ENCODE data around the gene COX17.
A peak's percentile ranks its signal among the peaks of the same experiment; 100 is the strongest.

The COX17 gene

DNA sequence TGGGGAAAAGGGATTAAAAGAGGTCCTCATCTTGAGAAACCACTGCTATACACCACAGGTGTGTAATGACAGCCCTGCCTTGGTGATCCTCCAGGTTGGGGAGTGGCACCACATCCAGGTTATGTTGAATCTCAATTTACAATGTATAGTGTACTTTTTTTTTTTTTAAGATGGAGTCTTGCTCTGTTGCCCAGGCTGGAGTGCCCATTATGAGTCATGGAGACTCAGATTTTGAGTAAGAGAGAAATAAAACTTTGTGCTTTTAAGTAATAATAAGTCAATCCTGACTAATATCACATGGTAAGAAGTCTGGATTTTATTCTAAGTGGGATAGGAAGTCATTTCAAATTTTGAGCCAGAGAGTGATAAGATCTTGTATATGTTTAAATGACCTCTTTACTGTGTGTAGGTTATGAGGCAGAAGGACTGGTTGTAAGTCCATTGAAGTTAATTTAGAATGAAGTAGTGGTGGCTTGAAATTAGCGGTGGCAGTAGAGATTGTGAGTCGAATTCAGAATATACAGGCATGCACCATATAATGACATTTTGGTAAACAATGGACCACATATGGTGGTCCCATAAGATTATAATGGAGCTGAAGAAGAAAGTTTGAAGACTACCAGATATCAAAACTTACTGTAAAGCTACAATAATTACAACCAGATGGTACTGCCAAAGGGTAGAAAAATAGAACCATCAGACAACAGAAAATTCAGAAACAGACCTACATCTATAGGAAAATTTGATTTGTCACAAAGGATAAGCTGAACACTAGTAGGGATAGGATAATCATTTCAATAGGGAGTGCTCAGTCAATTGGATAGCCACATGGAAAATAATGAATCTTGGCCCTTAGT lies 37.5 kb downstream of the COX17 start:
- peak; percentile 11 for ATAC-seq
- Mint-ChIP-seq H3K4me1 (peaks cover 48% of the 10 kb centered on the region), H3K27ac (peak overlapping the region; percentile 98 to 99), H3K9me3 (peaks cover 10 to 14% of the 10 kb centered on the region in 2 donors), H3K4me3 (peak overlapping the region; percentile 13 to 30), H3K27me3 (no peaks in the 10 kb centered on the region)
- peak in 1 of 2 donors; percentile 28 for DNase-seq

DNA sequence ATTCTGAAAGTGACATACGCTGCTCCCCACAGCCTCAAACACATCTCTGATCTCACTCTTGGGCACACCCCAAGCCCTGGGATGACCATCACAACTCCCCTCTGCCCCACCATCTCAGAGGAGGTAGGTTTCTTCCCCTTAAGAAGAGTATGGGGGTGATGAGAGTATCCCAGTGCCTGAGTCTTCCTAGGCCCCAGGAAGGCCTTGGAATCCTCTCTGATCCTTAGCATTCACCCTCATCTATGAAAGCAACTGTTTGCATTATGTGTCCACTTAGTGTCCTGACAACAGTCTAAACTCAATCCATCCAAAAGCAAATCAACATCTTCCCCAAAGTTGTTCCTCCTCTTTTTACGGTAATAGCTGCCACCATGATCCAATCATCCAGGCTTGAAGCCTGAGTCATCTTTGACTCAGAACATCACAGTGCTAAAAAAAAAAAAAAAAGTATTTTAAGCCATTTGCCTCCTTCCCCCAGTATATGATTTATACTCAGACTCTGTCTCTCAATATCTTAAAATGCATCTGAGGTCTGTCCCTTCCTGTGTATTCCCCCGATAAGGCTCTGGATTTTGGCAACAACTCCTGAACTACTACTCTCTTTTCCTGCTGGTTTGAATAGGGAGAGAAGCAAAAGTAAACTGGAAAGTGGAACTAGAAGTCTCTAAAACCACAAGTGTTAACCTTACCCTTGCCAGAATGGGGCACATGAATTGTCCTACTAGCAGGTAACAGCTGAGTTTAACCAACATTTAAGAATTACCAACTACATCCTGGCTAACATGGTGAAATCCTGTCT lies 39.3 kb downstream of the COX17 start:
- peak; percentile 10 to 31 for DNase-seq
- H3K4me1 Mint-ChIP-seq, result peaks cover 38% of the 10 kb centered on the region
- peak overlapping the region; percentile 98 to 99 for H3K27ac Mint-ChIP-seq
- H3K9me3 Mint-ChIP-seq, result peaks cover 10 to 14% of the 10 kb centered on the region in 2 donors
- ATAC-seq, result peak; percentile 50
- H3K27me3 Mint-ChIP-seq, result peaks cover 4% of the 10 kb centered on the region
- H3K4me3 Mint-ChIP-seq, result peak overlapping the region; percentile 64 to 70

DNA sequence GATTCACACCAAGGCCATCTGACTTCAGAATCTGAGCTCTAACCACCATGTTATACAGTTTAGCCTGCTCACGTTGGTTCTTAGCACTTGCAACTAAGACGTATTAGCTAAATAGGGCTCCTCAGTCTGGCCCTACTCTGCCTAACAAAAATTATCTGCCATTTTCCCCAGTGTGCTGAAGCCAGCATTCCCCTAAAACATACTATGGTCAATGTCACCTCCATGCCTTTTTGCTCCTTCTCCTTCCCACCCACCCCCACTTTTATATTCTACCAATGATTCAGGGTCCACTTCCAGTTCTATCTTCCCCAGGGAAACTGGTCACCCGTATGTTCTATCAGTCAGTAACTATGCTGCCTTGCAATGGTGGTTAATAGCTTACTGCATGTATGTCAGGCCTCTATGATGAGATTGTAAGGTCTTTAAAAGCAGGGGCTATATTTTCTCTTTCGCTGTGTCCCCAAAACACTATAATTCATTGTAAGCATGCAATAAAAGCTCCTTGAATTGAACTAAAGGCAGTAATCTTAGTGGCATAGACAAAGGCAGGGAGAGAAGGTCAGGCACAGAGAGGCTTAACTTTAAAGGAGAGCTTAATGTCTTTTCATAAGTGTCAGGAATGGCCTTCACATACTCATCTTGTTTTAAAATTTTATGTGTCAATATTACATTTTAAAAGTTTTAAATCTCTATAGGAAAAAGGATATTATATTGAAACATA lies 40.2 kb downstream of the COX17 start:
- H3K4me3 Mint-ChIP-seq, result no peak overlapping the region
- ATAC-seq (no peak), DNase-seq (no peak)
- H3K9me3 Mint-ChIP-seq, result peaks cover 10 to 14% of the 10 kb centered on the region in 2 donors
- no peak overlapping the region for H3K27ac Mint-ChIP-seq
- peaks cover 12% of the 10 kb centered on the region for H3K27me3 Mint-ChIP-seq
- H3K4me1 Mint-ChIP-seq, result peaks cover 30% of the 10 kb centered on the region

DNA sequence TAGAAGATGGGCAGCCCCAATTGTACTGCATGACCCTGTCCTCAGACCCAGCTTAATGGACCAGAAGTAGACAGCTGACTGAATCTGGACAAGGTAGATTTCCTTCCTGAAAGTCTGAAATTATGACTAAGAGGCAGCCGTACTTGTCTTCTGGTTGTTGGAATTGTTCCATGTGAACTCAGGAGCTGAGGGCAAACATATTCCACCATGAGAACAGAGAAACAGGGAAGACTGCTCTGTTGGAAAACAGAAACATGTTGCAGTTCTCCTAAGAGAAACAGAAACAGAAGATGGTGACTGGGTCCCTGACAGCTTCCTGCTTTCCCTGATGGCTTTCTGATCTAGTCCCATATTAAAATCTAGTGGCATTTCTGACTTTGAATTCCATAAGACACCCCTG lies 41.0 kb downstream of the COX17 start:
- H3K4me3 Mint-ChIP-seq, result no peak overlapping the region
- H3K9me3 Mint-ChIP-seq, result peaks cover 10 to 12% of the 10 kb centered on the region in 2 donors
- DNase-seq, result no peak
- peaks cover 30% of the 10 kb centered on the region for H3K4me1 Mint-ChIP-seq
- H3K27ac Mint-ChIP-seq, result no peak overlapping the region
- no peak for ATAC-seq
- peaks cover 12% of the 10 kb centered on the region for H3K27me3 Mint-ChIP-seq

DNA sequence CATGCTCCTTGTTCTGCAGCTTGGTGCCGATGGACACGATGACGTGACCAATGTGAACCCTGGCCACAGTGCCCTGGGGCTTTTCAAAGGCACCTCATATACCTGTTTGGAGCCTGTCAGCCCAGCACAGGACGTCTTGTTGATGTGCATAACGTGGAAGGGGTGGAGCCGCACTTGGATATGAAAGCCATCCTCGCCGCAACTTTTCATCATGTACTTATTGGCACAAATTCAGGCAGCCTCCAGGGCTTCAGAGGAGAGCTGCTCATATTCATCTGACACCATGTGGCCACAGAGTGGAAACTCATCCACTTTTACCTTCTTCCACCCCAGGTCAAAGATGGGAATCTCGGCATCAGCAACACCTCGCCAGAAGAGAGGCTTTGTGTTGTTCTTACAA lies 41.5 kb downstream of the COX17 start:
- peaks cover 10% of the 10 kb centered on the region in 2 donors for H3K9me3 Mint-ChIP-seq
- H3K4me3 Mint-ChIP-seq, result no peak overlapping the region
- DNase-seq (no peak), ATAC-seq (no peak)
- no peak overlapping the region for H3K27ac Mint-ChIP-seq
- peaks cover 12% of the 10 kb centered on the region for H3K27me3 Mint-ChIP-seq
- peaks cover 30% of the 10 kb centered on the region for H3K4me1 Mint-ChIP-seq

DNA sequence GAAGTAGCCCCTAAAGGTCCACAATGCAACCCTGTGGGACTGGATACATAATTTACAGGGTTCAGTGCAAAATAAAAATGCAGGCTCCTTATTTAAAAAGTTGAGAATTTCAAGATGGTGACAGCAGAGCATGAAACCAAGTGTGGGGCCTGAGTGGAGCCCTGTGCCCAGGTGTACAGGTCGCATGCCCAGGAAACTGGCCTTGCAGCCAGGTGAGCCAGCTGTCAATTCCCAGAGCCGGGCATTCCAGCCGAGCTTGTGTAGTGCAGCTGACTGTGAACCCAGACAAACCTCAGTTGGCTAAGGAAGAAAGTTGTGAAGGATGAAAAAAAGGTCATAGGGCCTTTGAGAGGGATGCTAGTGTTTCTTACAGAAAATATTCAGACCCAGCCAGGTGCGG lies 44.4 kb downstream of the COX17 start:
- H3K4me3 Mint-ChIP-seq, result no peak overlapping the region
- peaks cover 21% of the 10 kb centered on the region for H3K4me1 Mint-ChIP-seq
- no peaks in the 10 kb centered on the region for H3K9me3 Mint-ChIP-seq
- DNase-seq (no peak), ATAC-seq (no peak)
- H3K27ac Mint-ChIP-seq, result no peak overlapping the region
- peaks cover 36% of the 10 kb centered on the region for H3K27me3 Mint-ChIP-seq

DNA sequence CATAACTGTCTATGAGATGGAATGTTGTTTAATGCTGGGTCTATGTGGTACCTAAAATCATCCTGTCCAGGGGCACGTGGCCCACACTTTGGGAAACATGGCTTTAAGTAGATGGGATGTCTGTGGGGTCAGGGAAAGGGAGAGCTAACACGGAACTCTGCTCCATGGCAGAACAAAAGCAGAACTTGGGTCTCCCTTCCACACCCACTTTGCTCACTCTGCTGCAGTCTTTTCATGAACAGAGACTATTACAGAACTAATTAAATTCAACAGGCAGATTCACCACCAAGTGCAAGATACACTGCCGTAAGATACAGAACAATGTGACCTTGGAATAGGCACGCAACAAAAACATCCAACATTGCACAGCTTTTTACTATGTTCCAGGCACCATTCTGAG lies 45.0 kb downstream of the COX17 start:
- peak overlapping the region in 1 of 2 donors; percentile 70 for H3K27ac Mint-ChIP-seq
- no peak overlapping the region for H3K4me3 Mint-ChIP-seq
- peaks cover 23% of the 10 kb centered on the region for H3K4me1 Mint-ChIP-seq
- DNase-seq, result no peak
- no peak for ATAC-seq
- peaks cover 42% of the 10 kb centered on the region for H3K27me3 Mint-ChIP-seq
- no peaks in the 10 kb centered on the region for H3K9me3 Mint-ChIP-seq

DNA sequence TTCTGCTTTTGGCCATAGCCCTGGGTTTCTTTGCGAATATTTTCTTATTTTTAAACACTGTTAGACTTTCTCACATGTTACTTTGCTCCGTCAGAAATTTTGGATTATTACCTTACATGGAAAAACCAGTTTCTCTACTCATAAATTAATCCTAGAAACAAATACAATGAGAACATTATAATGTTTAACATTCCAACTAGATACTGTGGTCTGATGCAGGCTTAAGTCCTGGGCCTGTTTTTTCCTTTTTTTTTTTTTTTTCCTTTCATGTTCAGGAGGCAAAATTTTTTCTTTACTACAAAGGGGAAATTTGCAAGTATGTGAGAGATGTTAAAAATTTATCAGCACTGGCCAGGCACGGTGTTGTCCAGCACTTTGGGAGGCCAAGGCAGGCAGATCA lies 45.7 kb downstream of the COX17 start:
- H3K27ac Mint-ChIP-seq, result no peak overlapping the region
- DNase-seq (no peak), ATAC-seq (no peak)
- H3K4me3 Mint-ChIP-seq, result no peak overlapping the region
- no peaks in the 10 kb centered on the region for H3K9me3 Mint-ChIP-seq
- peaks cover 27% of the 10 kb centered on the region for H3K4me1 Mint-ChIP-seq
- peaks cover 49% of the 10 kb centered on the region for H3K27me3 Mint-ChIP-seq

DNA sequence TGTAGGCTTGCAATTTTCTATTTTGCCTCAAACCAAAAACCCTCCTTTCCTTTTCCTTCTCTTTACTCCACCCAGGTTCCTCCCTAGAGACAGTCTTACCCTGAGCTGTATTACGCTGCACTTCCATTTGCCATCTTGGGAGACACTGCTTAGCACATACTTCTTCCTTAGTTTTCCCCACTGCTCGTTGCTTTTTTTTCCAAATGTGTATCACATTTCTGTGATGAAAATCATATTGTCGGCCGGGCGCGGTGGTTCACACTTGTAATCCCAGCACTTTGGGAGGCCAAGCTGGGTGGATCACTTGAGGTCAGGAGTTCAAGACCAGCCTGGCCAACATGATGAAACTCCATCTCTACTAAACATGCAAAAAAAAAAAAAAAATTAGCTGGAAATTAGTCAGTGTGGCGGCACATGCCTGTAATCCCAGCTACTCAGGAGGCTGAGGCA lies 46.3 kb downstream of the COX17 start:
- Mint-ChIP-seq H3K9me3 (no peaks in the 10 kb centered on the region), H3K4me1 (peaks cover 27% of the 10 kb centered on the region), H3K4me3 (no peak overlapping the region), H3K27ac (peak overlapping the region in 1 of 2 donors; percentile 88), H3K27me3 (peaks cover 55% of the 10 kb centered on the region)
- no peak for DNase-seq
- ATAC-seq, result no peak

DNA sequence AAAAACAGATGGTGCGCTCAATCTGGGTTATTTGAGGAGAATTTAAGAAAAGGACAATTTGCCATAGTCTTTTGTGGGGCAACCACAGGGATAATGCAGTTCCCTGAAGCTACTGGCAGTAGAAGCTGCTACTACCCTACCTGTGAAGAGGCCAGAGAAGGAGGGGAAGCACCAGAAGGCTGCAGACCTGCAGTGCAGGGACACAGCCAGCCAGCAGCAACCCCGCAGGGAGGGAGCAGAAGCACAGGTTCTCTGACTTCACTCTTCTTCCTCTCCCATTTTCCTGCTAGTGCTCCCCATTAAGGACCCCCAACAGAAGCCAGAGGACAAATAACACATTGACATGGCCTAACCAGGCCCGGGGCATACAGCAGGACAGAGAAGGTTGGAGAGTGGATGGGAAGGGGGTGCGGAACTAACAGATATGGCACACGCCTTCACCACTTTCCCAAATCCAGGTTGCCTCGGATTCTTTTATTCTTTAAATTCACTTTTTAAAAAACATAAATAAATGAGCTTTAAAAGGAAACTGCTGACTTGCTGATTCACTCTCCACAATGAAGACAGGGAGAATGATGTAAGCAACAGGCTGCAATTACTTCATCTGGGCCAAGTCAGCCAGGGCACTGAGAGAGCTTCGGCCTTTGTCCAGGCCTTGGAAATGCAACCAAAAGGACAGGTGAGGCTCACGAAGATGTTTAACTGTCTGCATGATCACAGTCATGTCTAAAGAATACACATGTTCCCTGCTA lies 46.9 kb downstream of the COX17 start:
- Mint-ChIP-seq H3K27ac (no peak overlapping the region), H3K27me3 (peaks cover 61% of the 10 kb centered on the region), H3K9me3 (no peaks in the 10 kb centered on the region), H3K4me3 (no peak overlapping the region), H3K4me1 (peaks cover 27% of the 10 kb centered on the region)
- no peak for DNase-seq
- no peak for ATAC-seq

DNA sequence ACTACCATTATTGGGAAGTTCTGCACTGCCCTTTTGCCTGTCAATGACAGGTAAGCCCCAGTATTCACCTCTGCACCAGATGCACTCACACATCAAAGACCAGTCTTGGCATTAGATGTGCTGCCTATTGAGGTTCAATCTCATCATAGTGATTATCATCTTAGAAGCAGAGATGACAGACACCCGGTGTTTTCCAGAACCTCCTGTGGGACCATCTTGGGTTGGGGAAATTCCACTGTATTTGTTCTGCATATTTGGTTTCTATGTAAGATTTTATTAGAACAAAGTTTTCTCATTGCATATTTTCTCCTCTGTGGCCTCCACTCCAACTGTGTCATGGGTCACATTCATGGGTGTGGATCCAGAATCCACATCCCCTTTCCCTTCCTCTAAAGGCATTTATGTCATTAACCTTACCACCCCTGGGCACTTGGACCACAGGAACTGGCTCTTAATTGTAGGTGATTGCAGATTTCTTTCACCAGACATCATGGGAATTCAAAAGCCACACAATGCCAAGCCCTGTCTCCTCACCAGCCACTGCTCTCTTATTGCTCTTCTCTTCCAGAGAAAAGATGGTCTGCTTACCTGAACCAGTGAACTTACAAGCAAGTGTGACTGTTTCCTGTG lies 48.3 kb downstream of the COX17 start:
- peak in 1 of 2 donors; percentile 19 for DNase-seq
- Mint-ChIP-seq H3K4me3 (no peak overlapping the region), H3K27me3 (peaks cover 67% of the 10 kb centered on the region), H3K4me1 (peaks cover 27% of the 10 kb centered on the region), H3K27ac (peak overlapping the region in 1 of 2 donors; percentile 48), H3K9me3 (no peaks in the 10 kb centered on the region)
- ATAC-seq, result peak; percentile 56

DNA sequence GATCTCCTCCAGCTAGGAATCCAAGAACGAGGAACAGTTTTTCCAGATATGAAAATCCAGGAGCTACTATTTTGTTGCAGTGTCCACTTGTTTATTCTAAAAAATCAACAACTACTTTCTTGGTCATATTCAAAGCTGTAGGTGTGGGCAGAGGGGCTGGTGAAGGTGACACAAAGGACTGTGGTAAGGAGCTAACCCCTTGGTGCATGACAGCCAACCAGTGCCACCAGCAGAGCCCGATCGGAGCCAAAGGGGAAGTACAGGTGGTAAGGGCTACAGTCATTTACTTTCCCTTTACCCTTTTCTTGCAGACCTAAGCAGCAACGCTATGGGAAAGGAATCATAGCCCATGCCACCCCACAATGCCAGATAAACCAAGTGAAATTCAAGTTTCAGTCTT lies 48.8 kb downstream of the COX17 start:
- peak overlapping the region; percentile 36 to 53 for H3K4me3 Mint-ChIP-seq
- peaks cover 27% of the 10 kb centered on the region for H3K4me1 Mint-ChIP-seq
- DNase-seq, result peak; percentile 25 to 77
- no peak overlapping the region for H3K27ac Mint-ChIP-seq
- peak; percentile 98 for ATAC-seq
- no peaks in the 10 kb centered on the region for H3K9me3 Mint-ChIP-seq
- peaks cover 67% of the 10 kb centered on the region for H3K27me3 Mint-ChIP-seq

DNA sequence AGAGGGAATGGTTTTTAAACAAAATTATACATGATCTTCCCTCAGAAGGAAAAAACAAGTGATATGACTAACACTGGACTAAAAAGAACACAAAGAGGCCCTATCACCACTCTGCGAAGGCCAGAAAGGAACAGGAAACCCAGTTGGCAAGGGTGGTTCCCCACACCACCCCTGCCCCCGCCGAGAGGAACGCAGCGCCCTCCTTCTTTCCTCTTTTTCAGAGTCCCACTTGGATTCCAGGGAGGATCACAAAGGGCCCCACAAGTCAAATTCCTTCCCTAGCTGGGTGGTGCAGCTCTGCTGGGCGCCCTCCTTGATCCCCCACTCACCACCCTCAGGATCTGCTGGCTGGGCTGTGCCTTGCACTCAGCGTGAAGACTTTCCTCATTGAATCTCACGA lies 49.7 kb downstream of the COX17 start:
- DNase-seq (no peak), ATAC-seq (no peak)
- Mint-ChIP-seq H3K4me1 (peaks cover 27% of the 10 kb centered on the region), H3K27ac (peak overlapping the region; percentile 36 to 62), H3K27me3 (peaks cover 59% of the 10 kb centered on the region), H3K9me3 (no peaks in the 10 kb centered on the region), H3K4me3 (peak overlapping the region; percentile 13 to 45)

DNA sequence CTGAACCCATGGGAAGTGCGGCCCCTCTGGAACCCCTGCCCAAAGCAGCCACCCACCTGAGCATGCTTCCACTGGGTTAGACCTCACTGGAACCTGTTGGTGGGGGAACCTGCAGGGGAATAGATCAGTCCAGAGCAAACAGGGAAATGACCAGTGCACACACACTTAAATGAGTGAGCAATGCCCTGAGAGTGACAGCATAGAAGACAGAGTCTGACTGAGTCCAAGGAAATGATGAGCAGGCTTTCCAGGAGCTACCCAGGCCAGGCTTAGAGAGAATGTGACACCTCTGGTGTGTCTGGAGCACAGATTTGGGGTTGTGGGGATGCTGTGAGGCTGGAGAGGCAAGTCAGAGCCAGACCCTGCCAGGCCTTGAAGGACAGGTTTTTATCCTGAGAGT lies 51.0 kb downstream of the COX17 start:
- ATAC-seq, result no peak
- peaks cover 27% of the 10 kb centered on the region for H3K4me1 Mint-ChIP-seq
- H3K4me3 Mint-ChIP-seq, result no peak overlapping the region
- H3K27me3 Mint-ChIP-seq, result peaks cover 54% of the 10 kb centered on the region
- DNase-seq, result no peak
- H3K27ac Mint-ChIP-seq, result no peak overlapping the region
- H3K9me3 Mint-ChIP-seq, result no peaks in the 10 kb centered on the region

All from stimulated activated naive CD8-positive, alpha-beta T cell treated with anti-CD3 and anti-CD28 coated beads, Interleukin-15, amount 100 ng/mL, for 72 hours (primary cell).